SHP77 treated with DMSO at 0.1 percent for 48 hours (cell line): ENCODE results near the gene FAM241A.
"Not testable (repeated sequence)": the region's sequence is repeated elsewhere in the genome, so short reads cannot be mapped to it uniquely, and the experiment has no call there.

Source experiments
- DNase-seq: peaks from one replicate; lab custom pipeline; 2025; lab: John Stamatoyannopoulos, UW

The FAM241A gene

GRCh38 chr4:112173593-112174558, 28.6 kb downstream of the FAM241A start:
- no peak for DNase-seq

DNA sequence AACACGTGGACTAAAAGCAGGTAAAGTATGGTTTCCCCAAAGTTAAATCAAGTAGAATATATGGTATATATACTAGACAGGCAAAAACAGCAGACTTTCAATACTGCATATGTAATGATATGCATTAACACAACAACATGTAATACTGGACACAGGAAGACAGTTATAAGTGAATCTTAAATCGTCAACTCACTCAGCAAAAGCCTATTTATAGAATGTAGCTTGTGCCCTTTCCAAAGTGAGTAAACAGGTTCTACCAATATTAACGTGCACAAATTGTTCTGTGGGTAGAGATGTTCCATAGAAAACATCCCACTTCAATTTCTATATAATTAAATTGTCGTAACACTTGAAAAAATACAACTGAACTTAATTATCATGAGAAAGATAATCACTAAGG, 30.6 kb downstream of the FAM241A start:
- no peak for DNase-seq

DNA sequence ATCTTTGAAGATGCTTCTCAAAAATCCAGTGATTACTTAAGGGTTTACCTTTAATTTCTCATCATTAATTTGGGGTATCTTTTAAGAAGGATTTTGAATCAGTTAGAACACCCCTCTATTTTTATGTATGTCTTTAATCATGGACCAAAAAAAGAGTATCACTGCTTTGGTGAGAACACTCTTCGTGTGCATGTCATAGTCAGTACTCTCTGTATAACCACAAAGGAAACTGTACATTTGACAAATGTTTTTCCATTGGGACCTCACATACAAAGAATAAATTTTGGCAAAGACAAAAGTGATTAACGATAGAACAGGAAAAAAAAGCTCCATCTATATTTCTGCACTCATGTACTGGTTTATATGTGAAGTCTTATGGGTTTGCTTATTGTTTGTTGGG, 31.3 kb downstream of the FAM241A start:
- no peak for DNase-seq

DNA sequence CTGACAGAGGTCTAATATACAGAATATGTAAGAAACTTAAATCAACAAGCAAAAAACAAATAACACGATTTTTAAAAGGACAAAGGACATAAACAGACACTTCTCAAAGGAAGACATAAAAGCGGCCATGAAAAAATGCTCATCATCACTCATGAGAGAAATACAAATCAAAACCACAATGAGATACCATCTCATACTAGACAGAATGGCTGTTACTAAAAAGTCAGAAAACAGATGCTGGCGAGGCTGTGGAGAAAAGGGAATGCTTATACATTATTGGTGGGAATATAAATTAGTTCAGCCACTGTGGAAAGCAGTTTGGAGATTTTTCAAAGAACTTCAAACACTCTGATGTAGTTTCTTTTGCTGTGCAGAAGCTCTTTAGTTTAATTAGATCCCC, 33.5 kb downstream of the FAM241A start:
- DNase-seq, result not testable (repeated sequence)

GRCh38 chr4:112181358-112182000, 36.2 kb downstream of the FAM241A start:
- no peak for DNase-seq

- no peak for DNase-seq
Measured at GRCh38 chr4:112182604-112183003, 37.4 kb downstream of the FAM241A start.

DNA sequence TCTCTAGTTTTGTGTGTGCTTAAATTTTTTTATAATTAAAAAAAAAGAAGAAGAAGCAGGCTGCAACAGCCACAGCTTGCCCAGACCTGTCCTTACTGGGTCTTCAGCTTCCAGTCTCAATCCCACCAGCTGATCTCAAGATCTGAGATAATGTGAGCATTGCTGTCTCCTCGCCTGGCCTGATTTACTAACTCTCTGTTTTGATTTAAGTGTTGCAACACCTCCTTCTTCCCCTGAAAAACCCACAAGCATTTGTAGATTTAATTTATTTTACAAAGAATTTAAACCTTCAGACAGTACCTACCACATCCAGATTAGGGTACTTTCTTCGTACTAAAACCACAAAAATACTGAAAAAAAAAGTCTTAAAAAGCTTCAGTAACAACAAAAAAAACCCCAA, 38.0 kb downstream of the FAM241A start:
- no peak for DNase-seq

DNA sequence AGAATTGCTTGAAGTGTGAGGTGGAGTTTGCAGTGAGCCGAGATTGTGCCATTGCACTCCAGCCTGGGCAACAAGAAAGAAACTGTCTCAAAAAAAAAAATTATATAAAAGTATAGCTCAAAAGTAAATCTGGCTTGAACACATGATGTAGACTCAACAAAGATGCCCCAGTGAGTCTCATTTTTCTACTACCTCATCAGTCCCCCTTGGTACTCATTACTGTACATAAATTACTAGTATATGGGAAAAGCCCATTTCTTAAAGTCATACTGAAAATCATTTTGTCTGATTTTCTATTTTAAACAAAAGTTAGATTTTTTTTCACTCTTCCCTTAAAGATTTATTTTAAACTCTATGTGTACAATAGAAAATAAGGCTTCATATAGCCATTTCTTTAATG, 39.2 kb downstream of the FAM241A start:
- no peak for DNase-seq

DNA sequence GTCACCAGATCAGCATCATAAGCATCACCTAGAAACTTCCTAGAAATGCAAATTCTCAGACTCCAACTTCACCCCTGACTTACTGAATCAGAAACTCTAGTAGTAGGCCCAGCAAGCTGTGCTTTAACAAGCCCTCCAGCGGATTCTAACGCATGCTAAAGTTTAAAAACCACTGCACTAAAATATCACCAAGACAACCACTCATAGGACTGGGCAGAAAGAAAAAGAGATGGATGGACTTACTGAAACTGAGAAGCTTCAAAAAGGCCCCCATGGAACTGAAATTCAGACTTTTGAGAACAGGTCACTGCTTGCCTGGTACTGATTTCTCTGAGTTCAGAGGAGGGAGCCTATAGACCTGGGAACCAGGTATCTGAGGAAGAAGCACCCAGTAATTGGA, 40.1 kb downstream of the FAM241A start:
- DNase-seq, result no peak

GRCh38 chr4:112185740-112186670, 40.8 kb downstream of the FAM241A start:
- no peak for DNase-seq

GRCh38 chr4:112189754-112190153, 44.5 kb downstream of the FAM241A start:
- DNase-seq, result no peak

- no peak for DNase-seq
Measured at GRCh38 chr4:112190684-112191083, 45.4 kb downstream of the FAM241A start.

DNA sequence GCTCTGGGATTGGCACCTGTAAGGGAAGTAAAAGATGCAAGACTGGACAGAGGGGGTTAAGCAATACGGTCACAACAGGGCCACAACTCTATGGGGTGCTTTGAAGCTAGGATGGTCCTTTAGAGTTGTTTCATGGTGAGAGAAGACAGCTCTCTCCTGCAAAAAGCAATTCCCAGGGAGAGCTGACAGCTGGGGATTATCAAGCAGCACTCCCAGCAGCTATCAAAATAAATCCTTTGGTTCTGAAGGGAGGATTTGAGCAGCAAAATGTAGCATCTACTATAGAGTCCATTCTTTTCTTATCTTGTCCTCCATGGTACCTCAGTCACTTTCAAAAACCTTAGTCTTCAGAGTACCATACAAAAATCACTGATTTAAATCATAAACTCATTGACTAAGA, 51.2 kb downstream of the FAM241A start:
- DNase-seq, result no peak

- DNase-seq, result no peak
Measured at GRCh38 chr4:112199041-112199440, 53.8 kb downstream of the FAM241A start.

- no peak for DNase-seq
Measured at GRCh38 chr4:112201915-112202505, 56.8 kb downstream of the FAM241A start.

- DNase-seq, result no peak
Measured at GRCh38 chr4:112203593-112203992, 58.3 kb downstream of the FAM241A start.

- DNase-seq, result no peak
Measured at GRCh38 chr4:112206431-112206830, 61.2 kb downstream of the FAM241A start.

DNA sequence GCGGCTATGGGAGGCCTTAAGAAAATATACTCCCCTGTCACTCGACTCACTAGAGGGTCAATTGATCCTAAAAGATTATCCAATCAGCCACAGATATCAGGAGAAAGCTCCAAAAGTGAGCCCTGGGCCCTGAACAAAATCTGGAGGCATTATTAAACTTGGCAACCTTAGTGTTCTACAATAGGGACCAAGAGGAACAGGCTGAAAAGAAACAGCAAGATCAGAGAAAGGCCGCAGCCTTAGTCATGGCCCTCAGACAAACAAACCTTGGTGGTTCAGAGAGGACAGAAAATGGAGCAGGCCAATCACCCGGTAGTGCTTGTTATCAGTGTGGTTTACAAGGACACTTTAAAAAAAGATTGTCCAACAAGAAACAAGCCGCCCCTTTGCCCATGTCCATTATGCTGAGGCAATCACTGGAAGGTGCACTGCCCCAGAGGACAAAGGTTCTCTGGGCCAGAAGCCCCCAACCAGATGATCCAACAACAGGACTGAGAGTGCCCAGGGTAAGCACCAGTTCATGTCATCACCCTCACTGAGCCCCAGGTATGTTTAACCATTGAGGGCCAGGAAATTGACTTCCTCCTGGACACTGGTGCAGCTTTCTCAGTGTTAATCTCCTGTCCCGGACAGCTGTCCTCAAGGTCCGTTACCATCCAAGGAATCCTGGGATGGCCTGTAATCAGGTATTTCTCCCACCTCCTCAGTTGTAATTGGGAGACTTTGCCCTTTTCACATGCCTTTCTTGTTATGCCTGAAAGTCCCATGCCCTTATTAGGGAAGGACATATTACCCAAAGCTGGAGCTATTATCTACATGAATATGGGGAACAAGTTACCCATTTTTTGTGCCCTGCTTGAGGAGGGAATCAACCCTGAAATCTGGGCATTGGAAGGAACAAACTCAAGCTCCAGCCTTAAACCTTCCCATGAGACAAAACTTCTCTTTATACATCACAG, 63.2 kb downstream of the FAM241A start:
- not testable (repeated sequence) for DNase-seq

DNA sequence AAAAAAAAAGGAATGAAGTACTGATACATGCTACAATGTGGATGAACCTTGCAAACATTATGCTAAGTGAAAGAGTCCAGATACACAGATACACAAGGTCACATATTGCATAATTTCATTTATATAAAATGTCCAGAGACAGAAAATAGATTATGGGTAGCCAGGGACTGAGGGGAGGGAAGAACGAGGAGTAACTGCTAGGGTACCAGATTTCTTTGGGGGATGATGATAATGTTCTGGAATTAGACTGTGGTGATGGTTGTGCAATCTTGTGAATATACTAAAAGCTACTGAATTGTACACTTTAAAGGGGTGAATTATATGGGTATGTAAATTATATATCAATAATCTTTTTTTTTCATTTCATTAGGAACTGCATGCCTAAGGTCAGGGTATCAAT, 65.5 kb downstream of the FAM241A start:
- DNase-seq, result no peak

- no peak for DNase-seq
Measured at GRCh38 chr4:112213091-112213490, 67.8 kb downstream of the FAM241A start.

GRCh38 chr4:112213856-112214255, 68.6 kb downstream of the FAM241A start:
- no peak for DNase-seq
